ENCODE results near the gene ADGRF5.

Gene ADGRF5

GRCh38 chr6:46808806-46809205 lies 112.9 kb downstream of the ADGRF5 start:
- no peak overlapping the region for H3K27ac ChIP-seq (ENCODE audit: insufficient read depth, low read length, poor library complexity, severe bottlenecking)
- peaks cover 2% of the 10 kb centered on the region for H3K27me3 ChIP-seq (replicated peaks; ENCODE audit: control insufficient read depth, insufficient read depth, low read length, poor library complexity, severe bottlenecking)
- H3K4me3 ChIP-seq (ENCODE audit: insufficient read depth, low read depth, low read length, poor library complexity, severe bottlenecking), result no peak overlapping the region
- H3K4me1 ChIP-seq (ENCODE audit: control insufficient read depth, insufficient read depth, low read length, poor library complexity, severe bottlenecking), result no peaks in the 10 kb centered on the region
- H3K9me3 ChIP-seq (ENCODE audit: control insufficient read depth, low read length), result no peaks in the 10 kb centered on the region
- H3K36me3 ChIP-seq (ENCODE audit: control insufficient read depth, insufficient read depth, low read length), result no peaks in the 10 kb centered on the region
- no peak for DNase-seq
